Fibroblast of villous mesenchyme (primary cell): ENCODE results near the gene UBE2D4. TPM values are rescaled to one million over a fixed set of nuclear protein-coding genes. Genes with fewer than 3 reads are reported as not detected.
A peak's percentile ranks its signal among the peaks of the same experiment; 100 is the strongest.
"Not testable (repeated sequence)": the region's sequence is repeated elsewhere in the genome, so short reads cannot be mapped to it uniquely, and the experiment has no call there.

Experiments used
- DNase-seq: peaks from one replicate; pipeline ENCODE4 v3.0.0-alpha.2; 2010; ENCODE audit warnings: low read depth
- H3K4me3 ChIP-seq: 2 replicates; pipeline ENCODE4 v1.5.1; 2011; ENCODE audit warnings: low read depth, mild to moderate bottlenecking, low read length
- total RNA-seq: library from RNA; depleted of rRNA; stranded (reverse); fragments of >200 nt; gene quantifications from 2 replicates; pipeline ENCODE4 v1.2.3, GENCODE V29; 2012
- TF ChIP-seq, protein P1 (sequence below): IDR thresholded peaks from 2 replicates; pipeline ENCODE4 v1.5.1; 2012; ENCODE audit warnings: low read depth, mild to moderate bottlenecking, low read length; ENCODE audit not compliant: insufficient read depth

Gene UBE2D4
- total RNA-seq, 1 donor: 11.7 TPM

DNA sequence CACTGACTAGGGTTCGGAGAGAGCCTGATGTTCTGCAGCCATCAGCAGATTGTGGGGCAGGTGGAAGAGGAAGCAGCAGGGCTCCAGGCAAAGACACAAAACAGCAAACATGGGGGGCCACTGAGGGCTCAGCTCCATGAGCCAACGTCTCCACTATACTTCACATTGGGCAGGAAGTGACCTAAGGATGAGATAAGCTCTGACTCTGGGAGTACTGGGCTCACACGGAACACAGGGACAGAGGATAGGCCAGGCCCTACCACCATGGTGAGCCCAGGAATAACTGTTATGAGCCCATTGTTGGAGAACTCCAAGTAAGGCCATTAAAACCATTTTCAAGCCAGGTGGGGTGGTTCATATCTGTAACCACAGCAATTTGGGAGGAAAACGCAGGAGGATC lies 42.0 kb upstream of the UBE2D4 start:
- H3K4me3 ChIP-seq: no peak overlapping the region
- TF ChIP-seq, protein P1, sequence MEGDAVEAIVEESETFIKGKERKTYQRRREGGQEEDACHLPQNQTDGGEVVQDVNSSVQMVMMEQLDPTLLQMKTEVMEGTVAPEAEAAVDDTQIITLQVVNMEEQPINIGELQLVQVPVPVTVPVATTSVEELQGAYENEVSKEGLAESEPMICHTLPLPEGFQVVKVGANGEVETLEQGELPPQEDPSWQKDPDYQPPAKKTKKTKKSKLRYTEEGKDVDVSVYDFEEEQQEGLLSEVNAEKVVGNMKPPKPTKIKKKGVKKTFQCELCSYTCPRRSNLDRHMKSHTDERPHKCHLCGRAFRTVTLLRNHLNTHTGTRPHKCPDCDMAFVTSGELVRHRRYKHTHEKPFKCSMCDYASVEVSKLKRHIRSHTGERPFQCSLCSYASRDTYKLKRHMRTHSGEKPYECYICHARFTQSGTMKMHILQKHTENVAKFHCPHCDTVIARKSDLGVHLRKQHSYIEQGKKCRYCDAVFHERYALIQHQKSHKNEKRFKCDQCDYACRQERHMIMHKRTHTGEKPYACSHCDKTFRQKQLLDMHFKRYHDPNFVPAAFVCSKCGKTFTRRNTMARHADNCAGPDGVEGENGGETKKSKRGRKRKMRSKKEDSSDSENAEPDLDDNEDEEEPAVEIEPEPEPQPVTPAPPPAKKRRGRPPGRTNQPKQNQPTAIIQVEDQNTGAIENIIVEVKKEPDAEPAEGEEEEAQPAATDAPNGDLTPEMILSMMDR: no peak
- DNase-seq: no peak

DNA sequence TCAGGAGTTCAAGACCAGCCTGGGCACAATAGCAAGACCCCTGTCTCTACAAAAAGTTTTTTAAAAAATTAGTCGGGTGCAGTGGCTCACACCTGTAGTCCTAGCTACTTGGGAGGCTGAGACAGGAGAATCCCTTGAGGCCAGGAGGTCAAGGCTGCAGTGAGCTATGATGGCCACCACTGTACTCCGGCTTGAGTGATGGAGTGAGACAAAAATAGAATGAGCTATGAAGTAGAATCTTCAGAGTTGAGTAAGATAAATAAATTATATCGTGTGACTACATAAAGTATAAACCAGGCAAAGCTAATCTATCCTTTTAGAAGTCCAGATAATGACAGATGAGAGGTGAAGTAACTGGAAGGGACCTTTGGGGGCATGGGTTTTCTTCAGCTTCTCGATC lies 41.6 kb upstream of the UBE2D4 start:
- DNase-seq: no peak
- TF ChIP-seq, protein P1: no peak
- H3K4me3 ChIP-seq: no peak overlapping the region

DNA sequence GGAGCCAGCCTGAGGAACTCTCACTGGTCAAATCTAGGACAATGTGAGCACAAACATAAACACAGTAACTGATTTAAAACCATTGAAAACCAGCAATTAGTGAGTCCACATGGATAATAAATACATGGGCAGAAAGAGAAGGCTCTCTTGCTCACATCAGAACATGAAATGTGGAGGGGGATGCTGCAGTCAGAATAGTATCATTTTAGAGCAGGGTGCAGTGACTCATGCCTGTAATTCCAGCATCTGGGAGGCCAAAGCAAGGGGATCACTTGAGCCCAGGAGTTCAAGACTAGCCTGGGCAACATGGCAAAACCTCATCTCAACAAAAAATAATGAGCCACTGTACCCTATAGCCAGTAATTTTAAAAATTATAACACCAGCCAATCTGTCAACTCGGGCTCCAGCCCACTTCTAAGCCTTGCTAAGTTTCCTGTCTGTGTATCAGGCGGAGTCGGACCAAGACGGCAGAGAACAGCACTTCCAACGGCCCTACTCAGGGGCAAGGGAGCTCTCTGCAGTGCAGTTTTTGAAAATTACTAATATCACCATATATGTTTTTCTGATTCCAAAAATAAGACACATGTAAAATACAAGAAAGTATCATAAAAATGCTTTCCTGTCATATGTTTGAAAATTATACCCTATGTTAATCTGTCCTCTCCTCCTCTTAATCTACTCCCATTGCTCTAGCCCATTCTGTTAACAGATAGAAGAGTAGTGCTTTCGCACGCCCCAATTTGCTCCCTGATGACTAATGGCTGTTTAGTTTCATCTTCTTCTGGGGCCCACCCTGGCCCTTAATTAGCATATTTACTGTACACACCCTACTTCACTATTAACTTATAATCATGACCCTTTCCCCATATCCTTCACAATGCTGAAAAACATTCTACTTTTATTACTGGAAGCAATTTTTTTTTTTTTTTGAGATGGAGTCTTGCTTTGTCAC lies 37.0 kb upstream of the UBE2D4 start:
- peak; percentile 60 for DNase-seq
- TF ChIP-seq, protein P1: no peak
- H3K4me3 ChIP-seq: no peak overlapping the region

DNA sequence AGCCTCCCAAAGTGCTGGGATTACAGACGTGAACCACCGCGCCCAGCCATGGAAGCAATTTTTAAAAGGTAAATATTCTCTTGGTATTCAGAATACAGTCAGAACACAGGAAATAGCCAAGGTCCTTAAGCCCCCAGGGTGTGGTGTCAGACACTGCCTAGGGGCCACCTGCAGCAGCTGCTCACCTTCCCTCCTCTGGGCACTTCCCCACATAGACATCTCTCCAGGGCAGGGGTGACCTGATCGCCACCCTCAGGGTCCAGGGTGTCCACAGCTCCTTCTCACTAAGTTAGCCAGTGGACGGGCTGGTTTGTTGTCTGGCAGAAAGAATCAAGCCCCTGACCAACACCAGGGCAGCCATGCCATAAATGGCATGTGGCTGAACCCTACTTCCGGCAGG lies 35.8 kb upstream of the UBE2D4 start:
- no peak overlapping the region for H3K4me3 ChIP-seq
- no peak for DNase-seq
- TF ChIP-seq, protein P1: no peak

DNA sequence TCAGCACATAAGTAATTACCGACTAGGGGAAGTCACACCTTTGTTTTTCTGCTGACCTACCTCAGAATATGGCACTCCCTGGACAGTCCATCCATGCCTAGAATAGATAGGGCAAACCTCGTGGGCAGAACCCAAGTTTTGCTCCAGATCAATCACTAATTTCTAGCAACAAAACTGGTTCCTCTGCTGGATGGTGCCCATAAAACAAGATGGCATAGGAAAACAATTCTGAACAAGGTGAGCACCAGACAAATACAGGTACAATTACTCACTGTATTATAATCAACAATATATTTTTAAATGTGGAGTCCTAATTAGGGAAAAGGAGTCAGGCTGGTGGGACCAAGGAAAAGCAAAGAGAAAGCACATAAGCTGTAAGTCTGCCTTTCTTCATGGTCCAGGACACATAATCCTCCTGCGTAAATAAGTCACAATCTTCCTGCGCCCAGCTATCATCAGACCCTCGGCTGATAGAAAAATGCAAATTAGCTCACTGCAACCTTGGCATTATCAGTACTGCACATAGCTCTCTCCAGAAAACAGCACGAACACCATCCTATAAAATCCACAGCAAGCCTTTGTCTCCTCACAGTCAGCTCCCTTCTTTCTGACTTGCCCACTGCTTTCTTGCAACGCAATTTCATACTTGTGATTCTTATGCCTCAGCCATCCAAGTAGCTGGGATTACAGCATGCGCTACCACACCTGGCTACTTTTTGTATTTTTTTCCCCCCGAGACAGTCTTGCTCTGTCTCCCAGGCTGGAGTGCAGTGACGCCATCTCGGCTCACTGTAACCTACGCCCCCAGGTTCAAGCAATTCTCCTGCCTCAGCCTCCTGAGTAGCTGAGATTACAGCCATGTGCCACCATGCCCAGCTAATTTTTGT lies 34.9 kb upstream of the UBE2D4 start:
- TF ChIP-seq, protein P1: no peak
- peak; percentile 71 for DNase-seq
- H3K4me3 ChIP-seq: no peak overlapping the region

DNA sequence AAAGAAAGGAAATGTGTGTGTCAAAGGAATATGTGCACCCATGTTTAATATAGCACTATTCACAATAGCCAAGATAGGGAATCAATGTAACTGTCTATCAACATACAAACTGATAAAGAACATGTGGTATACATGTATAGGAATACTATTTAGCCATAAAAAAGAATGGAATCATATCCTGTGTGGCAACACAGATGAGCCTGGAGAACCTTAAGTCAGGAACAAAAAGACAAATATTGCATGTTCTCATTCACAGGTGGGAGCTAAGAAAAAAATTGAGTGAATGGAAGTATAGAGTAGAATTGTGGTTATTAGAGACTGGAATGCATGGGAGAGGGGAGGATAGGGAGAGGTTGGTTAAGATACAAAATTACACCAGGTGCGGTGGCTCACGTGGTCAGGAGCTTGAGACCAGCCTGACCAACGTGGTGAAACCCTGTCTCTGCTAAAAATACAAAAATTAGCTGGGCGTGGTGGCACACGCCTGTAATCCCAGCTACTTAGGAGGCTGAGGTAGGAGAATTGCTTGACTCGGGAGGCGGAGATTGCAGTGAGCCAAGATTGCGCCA lies 30.3 kb upstream of the UBE2D4 start:
- no peak overlapping the region for H3K4me3 ChIP-seq
- no peak for DNase-seq
- TF ChIP-seq, protein P1: no peak

DNA sequence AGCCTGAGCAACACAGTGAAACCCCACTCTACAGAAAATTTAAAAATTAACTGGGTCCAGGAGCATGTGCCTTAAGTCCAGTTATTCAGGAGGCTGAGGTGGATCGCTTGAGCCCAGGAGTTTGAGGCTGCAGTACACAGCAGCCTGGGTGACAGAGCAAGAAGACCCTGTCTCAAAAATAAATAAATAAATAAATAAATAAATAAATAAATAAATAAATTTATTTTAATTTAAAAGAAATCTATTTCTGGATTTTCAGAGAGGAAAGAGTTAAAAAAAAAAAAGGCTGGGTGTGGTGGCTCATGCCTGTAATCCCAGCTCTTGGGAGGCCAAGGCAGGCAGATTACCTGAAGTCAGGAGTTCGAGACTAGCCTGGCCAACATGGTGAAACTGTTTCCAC lies 27.7 kb upstream of the UBE2D4 start:
- not testable (repeated sequence) for DNase-seq, H3K4me3 ChIP-seq
